Dendritic cell treated with granulocyte-macrophage colony-stimulating factor and Interleukin-4, amounts not matched to agents 40 ng/mL and 50 ng/mL, for 4 days (primary cell): ENCODE data around the gene DDX17.

Experiments
- H3K27ac Mint-ChIP-seq: one replicate; pipeline ENCODE4 v1.8.0; 2022; ENCODE audit warnings: mild to moderate bottlenecking, mixed read lengths
- H3K27me3 Mint-ChIP-seq: one replicate; pipeline ENCODE4 v1.8.0; 2022; ENCODE audit warnings: mild to moderate bottlenecking, mixed read lengths
- H3K36me3 Mint-ChIP-seq: one replicate; pipeline ENCODE4 v1.8.0; 2022; ENCODE audit warnings: low read depth, mixed read lengths
- H3K4me1 Mint-ChIP-seq: one replicate; pipeline ENCODE4 v1.8.0; 2022; ENCODE audit warnings: low read depth, mixed read lengths
- H3K4me3 Mint-ChIP-seq: one replicate; pipeline ENCODE4 v1.8.0; 2022; ENCODE audit warnings: mild to moderate bottlenecking, moderate library complexity, mixed read lengths
- H3K9me3 Mint-ChIP-seq: one replicate; pipeline ENCODE4 v1.8.0; 2022; ENCODE audit warnings: mixed read lengths
- intact Hi-C: fragments of 100-400 bp; cut with micrococcal nuclease; formaldehyde crosslinking; loops from one replicate; pipeline ENCODE4 v1.15.0; 2022

Gene DDX17

GRCh38 chr22:38505541-38506117 is 482 bp downstream of the DDX17 start:
- Mint-ChIP-seq H3K4me1 (peaks cover 36% of the 10 kb centered on the region), H3K27ac (peak overlapping the region; percentile 100)

GRCh38 chr22:38504731-38505540 is 1.2 kb downstream of the DDX17 start:
- Mint-ChIP-seq H3K9me3 (no peaks in the 10 kb centered on the region), H3K4me3 (peak overlapping the region; percentile 100), H3K36me3 (peaks cover 64% of the 10 kb centered on the region), H3K4me1 (peaks cover 36% of the 10 kb centered on the region), H3K27ac (peak overlapping the region; percentile 100), H3K27me3 (peaks cover 16% of the 10 kb centered on the region)
- intact Hi-C loops, result loop anchor here (5.0 to 10.0 kb wide), 2 partner anchors 67 to 180 kb away; partner anchors contain the start of genes DMC1 and TOMM22

More at GRCh38 chr22:38505541-38506117, 482 bp downstream of the DDX17 start:
- intact Hi-C loops, result loop anchor here (10.0 kb wide), 1 partner anchor 179 kb away; the partner anchor contains the start of gene TOMM22
- Mint-ChIP-seq H3K36me3 (peaks cover 57% of the 10 kb centered on the region), H3K9me3 (no peaks in the 10 kb centered on the region), H3K27me3 (peaks cover 23% of the 10 kb centered on the region), H3K4me3 (peak overlapping the region; percentile 100)

- Mint-ChIP-seq H3K27me3 (peaks cover 2% of the 10 kb centered on the region), H3K4me3 (peak overlapping the region; percentile 9), H3K9me3 (no peaks in the 10 kb centered on the region), H3K4me1 (peaks cover 41% of the 10 kb centered on the region), H3K27ac (no peak overlapping the region), H3K36me3 (peaks cover 83% of the 10 kb centered on the region)
- intact Hi-C loops, result loop anchor here (2.0 to 10.0 kb wide), 3 partner anchors 14 to 182 kb away; partner anchors contain the start of genes DMC1 and TOMM22
Measured at GRCh38 chr22:38503021-38503420, 3.1 kb downstream of the DDX17 start.

DNA sequence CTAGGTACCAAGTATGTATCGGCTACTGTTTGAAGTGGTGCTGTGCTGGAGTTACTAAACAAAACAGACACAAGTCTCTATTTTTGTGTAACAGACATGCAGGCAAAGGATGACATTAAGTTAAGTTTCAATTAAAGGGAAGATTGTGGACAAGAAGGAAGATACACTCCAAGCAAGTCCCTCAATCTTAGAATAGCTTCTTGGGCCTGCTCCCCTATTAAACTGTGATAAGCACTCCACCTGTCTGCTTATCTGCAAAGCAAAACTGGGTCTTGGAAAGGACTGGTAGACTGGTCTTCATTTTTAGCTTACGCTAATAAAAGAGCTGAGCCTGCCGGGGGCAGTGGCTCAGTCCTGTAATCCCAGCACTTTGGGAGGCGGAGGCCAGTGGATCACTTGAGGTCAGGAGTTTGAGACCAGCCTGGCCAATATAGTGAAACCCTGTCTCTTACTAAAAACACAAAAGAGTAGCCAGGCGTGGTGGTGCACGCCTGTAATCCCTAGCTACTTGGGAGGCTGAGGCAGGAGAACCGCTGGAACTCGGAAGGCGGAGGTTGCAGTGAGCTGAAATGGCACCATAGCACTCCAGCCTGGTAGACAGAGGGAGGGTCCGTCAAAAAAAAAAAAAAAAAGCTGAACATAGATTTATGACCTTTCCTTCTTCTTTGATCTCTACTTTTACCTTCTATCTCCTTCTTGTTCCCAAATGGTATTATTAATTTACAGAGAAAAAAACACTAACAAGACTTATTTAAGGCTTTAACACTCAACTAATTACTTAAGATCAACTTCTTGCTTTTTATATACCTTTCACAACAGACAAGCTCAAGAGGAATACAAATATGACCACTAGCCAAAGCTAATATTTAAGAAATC is 4.1 kb downstream of the DDX17 start:
- H3K9me3 Mint-ChIP-seq, result no peaks in the 10 kb centered on the region
- no peaks in the 10 kb centered on the region for H3K27me3 Mint-ChIP-seq
- intact Hi-C loops, result loop anchor here (2.0 to 10.0 kb wide), 3 partner anchors 13 to 183 kb away; partner anchors contain the start of genes DMC1 and TOMM22
- H3K36me3 Mint-ChIP-seq, result peaks cover 93% of the 10 kb centered on the region
- peaks cover 41% of the 10 kb centered on the region for H3K4me1 Mint-ChIP-seq
- H3K4me3 Mint-ChIP-seq, result no peak overlapping the region
- no peak overlapping the region for H3K27ac Mint-ChIP-seq

GRCh38 chr22:38497869-38498268 is 8.2 kb downstream of the DDX17 start:
- Mint-ChIP-seq H3K27me3 (no peaks in the 10 kb centered on the region), H3K4me1 (peaks cover 15% of the 10 kb centered on the region)

GRCh38 chr22:38494939-38495338 is 11.2 kb downstream of the DDX17 start:
- Mint-ChIP-seq H3K9me3 (no peaks in the 10 kb centered on the region), H3K4me3 (no peak overlapping the region), H3K27me3 (no peaks in the 10 kb centered on the region), H3K4me1 (peaks cover 5% of the 10 kb centered on the region), H3K27ac (no peak overlapping the region), H3K36me3 (peaks cover 97% of the 10 kb centered on the region)
- intact Hi-C loops, result no loop called here

More at GRCh38 chr22:38497869-38498268, 8.2 kb downstream of the DDX17 start:
- Mint-ChIP-seq H3K4me3 (no peak overlapping the region), H3K36me3 (peaks cover 100% of the 10 kb centered on the region), H3K27ac (no peak overlapping the region), H3K9me3 (no peaks in the 10 kb centered on the region)
- intact Hi-C loops, result no loop called here

DNA sequence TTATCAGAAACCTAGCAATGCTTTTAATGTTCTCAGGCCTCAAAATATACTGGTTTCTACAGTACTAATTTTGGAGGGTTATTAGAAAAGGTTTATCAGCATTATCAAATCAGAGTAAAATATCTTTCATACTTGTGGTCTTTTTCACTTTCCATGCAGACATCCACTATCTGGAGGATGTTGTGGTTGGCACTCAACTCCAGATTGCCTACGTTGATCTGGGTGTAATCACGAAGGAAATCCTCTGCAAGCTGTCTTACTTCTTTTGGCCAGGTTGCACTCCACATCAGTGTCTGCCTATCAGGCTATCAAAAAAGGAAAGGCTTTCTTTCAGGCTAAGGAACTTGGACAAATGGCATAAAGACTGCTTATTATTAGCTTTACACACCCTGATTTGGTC is 11.6 kb downstream of the DDX17 start:
- H3K4me1 Mint-ChIP-seq, result peaks cover 5% of the 10 kb centered on the region
- intact Hi-C loops, result no loop called here
- H3K27ac Mint-ChIP-seq, result no peak overlapping the region
- H3K36me3 Mint-ChIP-seq, result peaks cover 97% of the 10 kb centered on the region
- no peaks in the 10 kb centered on the region for H3K27me3 Mint-ChIP-seq
- no peaks in the 10 kb centered on the region for H3K9me3 Mint-ChIP-seq
- H3K4me3 Mint-ChIP-seq, result no peak overlapping the region

GRCh38 chr22:38491707-38492348 is 14.3 kb downstream of the DDX17 start:
- no peaks in the 10 kb centered on the region for H3K4me1 Mint-ChIP-seq
- H3K36me3 Mint-ChIP-seq, result peaks cover 97% of the 10 kb centered on the region
- no peaks in the 10 kb centered on the region for H3K27me3 Mint-ChIP-seq
- intact Hi-C loops, result no loop called here
- H3K4me3 Mint-ChIP-seq, result no peak overlapping the region
- no peak overlapping the region for H3K27ac Mint-ChIP-seq
- H3K9me3 Mint-ChIP-seq, result no peaks in the 10 kb centered on the region

GRCh38 chr22:38490915-38491314 is 15.2 kb downstream of the DDX17 start:
- Mint-ChIP-seq H3K36me3 (peaks cover 97% of the 10 kb centered on the region), H3K27ac (no peak overlapping the region), H3K4me3 (no peak overlapping the region), H3K4me1 (no peaks in the 10 kb centered on the region), H3K9me3 (no peaks in the 10 kb centered on the region), H3K27me3 (no peaks in the 10 kb centered on the region)
- intact Hi-C loops, result no loop called here

DNA sequence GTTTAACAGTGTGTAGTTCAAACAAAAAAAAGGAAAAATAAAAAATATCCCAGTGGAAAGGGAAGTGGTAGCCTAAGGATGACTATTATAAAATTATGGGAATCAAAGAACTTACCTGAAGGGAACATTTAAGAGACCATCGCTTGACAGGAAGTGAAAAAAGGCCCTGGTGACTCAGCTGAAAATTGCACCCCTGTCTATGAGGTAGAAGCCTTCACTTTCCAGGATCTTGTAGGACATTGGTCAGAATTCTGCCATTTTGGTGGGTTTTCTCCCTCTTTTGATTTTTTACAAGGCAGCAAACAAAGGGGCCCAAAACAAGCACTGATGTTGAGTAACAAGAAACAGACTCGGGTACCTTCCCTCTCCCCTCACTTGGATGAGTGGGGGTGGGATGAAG is 15.6 kb downstream of the DDX17 start:
- Mint-ChIP-seq H3K4me3 (no peak overlapping the region), H3K4me1 (no peaks in the 10 kb centered on the region)
- intact Hi-C loops, result no loop called here

GRCh38 chr22:38489561-38490145 is 16.5 kb downstream of the DDX17 start:
- Mint-ChIP-seq H3K27ac (no peak overlapping the region), H3K27me3 (no peaks in the 10 kb centered on the region), H3K4me1 (no peaks in the 10 kb centered on the region), H3K9me3 (no peaks in the 10 kb centered on the region), H3K36me3 (peaks cover 97% of the 10 kb centered on the region), H3K4me3 (no peak overlapping the region)
- intact Hi-C loops, result loop anchor here (2.0 kb wide), 1 partner anchor 13 kb away; no protein-coding TSS in a partner anchor

More for the DNA sequence above, 15.6 kb downstream of the DDX17 start:
- peaks cover 97% of the 10 kb centered on the region for H3K36me3 Mint-ChIP-seq
- no peak overlapping the region for H3K27ac Mint-ChIP-seq
- no peaks in the 10 kb centered on the region for H3K27me3 Mint-ChIP-seq
- no peaks in the 10 kb centered on the region for H3K9me3 Mint-ChIP-seq

DNA sequence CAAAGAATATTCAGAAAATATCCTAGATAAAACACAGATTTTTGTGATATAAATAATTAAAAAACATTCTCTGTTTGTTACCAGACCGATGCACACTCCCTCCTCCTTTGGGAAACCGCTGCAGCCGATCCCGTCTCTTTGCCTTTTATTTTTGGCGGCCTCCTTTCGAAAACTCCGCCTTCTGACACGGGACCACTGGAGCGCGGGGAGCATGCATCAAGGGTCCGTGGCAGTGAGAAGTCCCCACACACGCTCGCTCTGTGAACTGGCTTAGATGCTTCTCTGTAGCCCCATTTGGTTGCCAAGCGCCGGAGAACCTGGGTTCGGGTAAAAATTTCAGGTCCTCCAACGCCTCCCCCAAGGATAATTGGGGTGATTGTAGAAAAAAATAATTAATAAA is 17.0 kb downstream of the DDX17 start:
- Mint-ChIP-seq H3K36me3 (peaks cover 97% of the 10 kb centered on the region), H3K9me3 (no peaks in the 10 kb centered on the region), H3K27ac (no peak overlapping the region), H3K4me3 (no peak overlapping the region), H3K4me1 (no peaks in the 10 kb centered on the region), H3K27me3 (no peaks in the 10 kb centered on the region)
- intact Hi-C loops, result loop anchor here (2.0 kb wide), 1 partner anchor 14 kb away; no protein-coding TSS in a partner anchor

DNA sequence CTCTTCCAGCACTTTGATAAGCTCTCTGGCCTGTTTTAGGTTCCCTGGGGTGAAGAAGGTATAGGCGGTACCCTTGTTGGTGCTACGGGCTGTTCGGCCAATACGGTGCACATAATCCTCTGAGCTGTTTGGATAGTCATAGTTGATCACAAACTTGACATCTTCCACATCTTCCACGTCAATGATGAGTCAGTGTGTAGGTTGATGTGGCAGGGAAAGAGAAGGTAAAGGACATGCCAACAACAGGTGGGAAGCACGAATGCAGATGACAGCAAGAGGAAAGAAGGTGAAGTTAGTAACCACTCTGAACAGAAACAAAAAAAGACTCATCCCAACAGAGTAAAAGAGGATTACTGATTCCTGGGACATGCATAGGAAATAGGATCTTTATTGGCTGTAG is 18.2 kb downstream of the DDX17 start:
- no peaks in the 10 kb centered on the region for H3K9me3 Mint-ChIP-seq
- intact Hi-C loops, result loop anchor here (2.0 kb wide), 1 partner anchor 15 kb away; no protein-coding TSS in a partner anchor
- no peak overlapping the region for H3K4me3 Mint-ChIP-seq
- no peaks in the 10 kb centered on the region for H3K27me3 Mint-ChIP-seq
- no peaks in the 10 kb centered on the region for H3K4me1 Mint-ChIP-seq
- H3K36me3 Mint-ChIP-seq, result peaks cover 97% of the 10 kb centered on the region
- no peak overlapping the region for H3K27ac Mint-ChIP-seq
